HepG2 (cell line): Measurements from ENCODE around the gene NEDD8. TPM values are rescaled to one million over a fixed set of nuclear protein-coding genes. Genes with fewer than 3 reads are reported as not detected.
A peak's percentile ranks its signal among the peaks of the same experiment; 100 is the strongest.

Experiments
- DMTF1 ChIP-seq: sonication (generic); formaldehyde crosslinking; IDR thresholded peaks from 2 replicates; pipeline ENCODE4 v1.4.0; 2020; ENCODE audit warnings: mild to moderate bottlenecking, missing genetic modification reagents
- FLYWCH1 ChIP-seq: sonication (generic); formaldehyde crosslinking; IDR thresholded peaks from 2 replicates; pipeline ENCODE4 v1.8.1; 2023; ENCODE audit warnings: mild to moderate bottlenecking, missing genetic modification reagents
- LBX2 ChIP-seq: sonication (generic); formaldehyde crosslinking; IDR thresholded peaks from 2 replicates; pipeline ENCODE4 v1.5.0; 2020; ENCODE audit warnings: missing genetic modification reagents, mild to moderate bottlenecking, borderline replicate concordance
- NR2F2 ChIP-seq: IDR thresholded peaks from 2 replicates; pipeline ENCODE4 v1.6.1; 2012; ENCODE audit warnings: low read depth, inconsistent platforms, borderline replicate concordance
- POGZ ChIP-seq: sonication (generic); formaldehyde crosslinking; IDR thresholded peaks from 2 replicates; pipeline ENCODE4 v1.4.0; 2020; ENCODE audit warnings: mild to moderate bottlenecking, missing genetic modification reagents
- SNAI1 ChIP-seq: sonication (generic); formaldehyde crosslinking; IDR thresholded peaks from 2 replicates; pipeline ENCODE4 v1.5.0; 2020; ENCODE audit warnings: mild to moderate bottlenecking, missing genetic modification reagents, borderline replicate concordance
- TCF12 ChIP-seq, 2 experiments: fragments of 450-650 bp in 1 of 2; sonication (generic) in 1 of 2; formaldehyde crosslinking in 1 of 2; IDR thresholded peaks; 2 replicates each; pipeline versions ENCODE4 v1.6.1 to v1.8.0; 2017 to 2022; ENCODE audit warnings: antibody characterized with exemption in 1 of 2, mild to moderate bottlenecking in 1 of 2, missing genetic modification reagents in 1 of 2, moderate library complexity in 1 of 2
- ZFP36L2 ChIP-seq: sonication (generic); formaldehyde crosslinking; IDR thresholded peaks from 2 replicates; pipeline ENCODE4 v1.4.0; 2020; ENCODE audit warnings: missing genetic modification reagents
- ZFX ChIP-seq: sonication (generic); formaldehyde crosslinking; IDR thresholded peaks from 2 replicates; pipeline ENCODE4 v1.4.0; 2020; ENCODE audit warnings: mild to moderate bottlenecking, low read depth, missing genetic modification reagents, moderate library complexity
- ZFYVE20 ChIP-seq: sonication (generic); formaldehyde crosslinking; IDR thresholded peaks from 2 replicates; pipeline ENCODE4 v1.8.0; 2023; ENCODE audit warnings: low read depth, mild to moderate bottlenecking, moderate library complexity, missing genetic modification reagents, borderline replicate concordance
- ZNF234 ChIP-seq: sonication (generic); formaldehyde crosslinking; conservative IDR thresholded peaks from 2 replicates; pipeline ENCODE4 v1.5.1; 2020; ENCODE audit warnings: mild to moderate bottlenecking, missing genetic modification reagents
- ZNF24 ChIP-seq: fragments of 450-650 bp; IDR thresholded peaks from 2 replicates; pipeline ENCODE4 v1.6.1; 2017; ENCODE audit warnings: antibody characterized with exemption, mild to moderate bottlenecking
- ZNF274 ChIP-seq: sonication (generic); formaldehyde crosslinking; IDR thresholded peaks from 2 replicates; pipeline ENCODE4 v1.5.1; 2020; ENCODE audit warnings: mild to moderate bottlenecking, missing genetic modification reagents
- ZNF276 ChIP-seq: sonication (generic); formaldehyde crosslinking; IDR thresholded peaks from 2 replicates; pipeline ENCODE4 v1.4.0; 2020; ENCODE audit warnings: mild to moderate bottlenecking, low read depth, missing genetic modification reagents
- ZNF333 ChIP-seq: sonication (generic); formaldehyde crosslinking; IDR thresholded peaks from 2 replicates; pipeline ENCODE4 v1.4.0; 2020; ENCODE audit warnings: mild to moderate bottlenecking, missing genetic modification reagents, borderline replicate concordance
- ZNF414 ChIP-seq: sonication (generic); formaldehyde crosslinking; IDR thresholded peaks from 2 replicates; pipeline ENCODE4 v1.5.0; 2020; ENCODE audit warnings: missing genetic modification reagents
- ZNF687 ChIP-seq: sonication (generic); formaldehyde crosslinking; IDR thresholded peaks from 2 replicates; pipeline ENCODE4 v1.5.1; 2020; ENCODE audit warnings: mild to moderate bottlenecking, missing genetic modification reagents, moderate library complexity
- ZNF883 ChIP-seq: sonication (generic); formaldehyde crosslinking; IDR thresholded peaks from 2 replicates; pipeline ENCODE4 v1.5.1; 2020; ENCODE audit warnings: mild to moderate bottlenecking, missing genetic modification reagents; ENCODE audit errors: not compliant biosample characterization
- polyA plus RNA-seq, 8 experiments: library from polyadenylated mRNA; depleted of rRNA in 3 of 8; stranded (reverse) in 7 of 8; unstranded in 1 of 8; fragments of >200 nt; fragmentation: Illumina TruSeq in 4 of 8; extraction: Trizol in 4 of 8; gene quantifications; 2 replicates each; pipeline versions ENCODE4 v1.2.1 to v1.2.3, GENCODE V29; 2011 to 2016; ENCODE audit warnings: low read depth in 4 of 8, missing spikeins in 1 of 8, mixed read lengths in 1 of 8; ENCODE audit not compliant: insufficient read depth in 1 of 8
- total RNA-seq, 5 experiments: library from RNA; depleted of rRNA; stranded (reverse); fragments of >200 nt; fragmentation: Illumina TruSeq; extraction: Trizol; gene quantifications; 2 replicates each; pipeline ENCODE4 v1.2.3, GENCODE V29; 2016; ENCODE audit warnings: low read depth in 1 of 5

The NEDD8 gene
- total and polyA plus RNA-seq, 2 of the 13 experiments (the other 11 are each of a cell fraction or from before 2014, with no cell fraction given), result 535 to 713 TPM

GRCh38 chr14:24195186-24196070 is 36.7 kb downstream of the NEDD8 start, which contains the start of gene TM9SF1 (continued):
- TF ChIP-seq ZNF687 (CRISPR knock-in tag), result peak; percentile 99
- no peak for TF ChIP-seq ZNF24
- TF ChIP-seq TCF12 (IDR thresholded peaks at IDR 0.05), result no peak
- peak; percentile 81; the same call in 1 of the 2 replicates for TF ChIP-seq TCF12 (CRISPR knock-in tag; IDR thresholded peaks at IDR 0.05)
- peak; percentile 100 for TF ChIP-seq ZFX (CRISPR knock-in tag)
- TF ChIP-seq NR2F2, result no peak
- peak; percentile 99 for TF ChIP-seq ZNF883 (CRISPR knock-in tag)
- TF ChIP-seq ZNF234, result peak; percentile 99
- TF ChIP-seq FLYWCH1 (CRISPR knock-in tag), result peak; percentile 75; the same call in 1 of the 2 replicates
- TF ChIP-seq ZNF274 (CRISPR knock-in tag), result peak; percentile 99
- peak; percentile 96 for TF ChIP-seq ZNF333
- TF ChIP-seq ZFP36L2 (CRISPR knock-in tag), result peak; percentile 89; the same call in 1 of the 2 replicates
- TF ChIP-seq LBX2 (CRISPR knock-in tag), result peak; percentile 91
- peak; percentile 91 for TF ChIP-seq ZFYVE20 (CRISPR knock-in tag)
- peak; percentile 95 for TF ChIP-seq ZNF414 (CRISPR knock-in tag)
- TF ChIP-seq POGZ (CRISPR knock-in tag), result peak; percentile 94
- TF ChIP-seq ZNF276 (CRISPR knock-in tag), result peak; percentile 98
- TF ChIP-seq DMTF1 (CRISPR knock-in tag), result peak; percentile 97; the same call in 1 of the 2 replicates
- TF ChIP-seq SNAI1 (CRISPR knock-in tag), result peak; percentile 94; the same call in 1 of the 2 replicates
